HL-60/S4 (cell line): ENCODE results near the gene C22orf31.
"Not testable (repeated sequence)": the region's sequence is repeated elsewhere in the genome, so short reads cannot be mapped to it uniquely, and the experiment has no call there.

ENCODE experiments used
- in situ Hi-C: fragments of 300-500 bp; cut with MboI; formaldehyde crosslinking; loops from 2 replicates; pipeline ENCODE4 v1.14.3; 2022; ENCODE audit warnings: low sequenced_read_pairs

C22orf31 gene

GRCh38 chr22:29061773-29062172 is at the start of gene C22orf31:
Gene C22orf31 (minus strand): TSS chr22:29061831. CDS start chr22:29061792, 39 bp downstream.
- in situ Hi-C loops, result no loop called here

- in situ Hi-C loops, result no loop called here
Measured at GRCh38 chr22:29110946-29111345, 49.3 kb upstream of the C22orf31 start.

- in situ Hi-C loops, result no loop called here
Measured at GRCh38 chr22:29109822-29110221, 48.2 kb upstream of the C22orf31 start.

- in situ Hi-C loops, result no loop called here
Measured at GRCh38 chr22:29108137-29108536, 46.5 kb upstream of the C22orf31 start.

- in situ Hi-C loops, result no loop called here
Measured at GRCh38 chr22:29106839-29107238, 45.2 kb upstream of the C22orf31 start.

- in situ Hi-C loops, result no loop called here
Measured at GRCh38 chr22:29105468-29105867, 43.8 kb upstream of the C22orf31 start.

- in situ Hi-C loops, result no loop called here
Measured at GRCh38 chr22:29103121-29103520, 41.5 kb upstream of the C22orf31 start.

GRCh38 chr22:29102300-29102699 is 40.7 kb upstream of the C22orf31 start:
- in situ Hi-C loops, result no loop called here

- in situ Hi-C loops, result no loop called here
Measured at GRCh38 chr22:29098296-29098695, 36.7 kb upstream of the C22orf31 start.

GRCh38 chr22:29096736-29097669 is 35.4 kb upstream of the C22orf31 start:
- in situ Hi-C loops, result no loop called here

GRCh38 chr22:29095459-29095858 is 33.8 kb upstream of the C22orf31 start:
- in situ Hi-C loops, result no loop called here

GRCh38 chr22:29093501-29094300 is 32.1 kb upstream of the C22orf31 start:
- in situ Hi-C loops, result no loop called here

- in situ Hi-C loops, result no loop called here
Measured at GRCh38 chr22:29093030-29093429, 31.4 kb upstream of the C22orf31 start.

GRCh38 chr22:29092243-29092642 is 30.6 kb upstream of the C22orf31 start:
- in situ Hi-C loops, result no loop called here

GRCh38 chr22:29090039-29090438 is 28.4 kb upstream of the C22orf31 start:
- in situ Hi-C loops, result no loop called here

- in situ Hi-C loops, result no loop called here
Measured at GRCh38 chr22:29089507-29089906, 27.9 kb upstream of the C22orf31 start.

- in situ Hi-C loops, result no loop called here
Measured at GRCh38 chr22:29088809-29089208, 27.2 kb upstream of the C22orf31 start.

GRCh38 chr22:29087012-29087411 is 25.4 kb upstream of the C22orf31 start:
- in situ Hi-C loops, result no loop called here

GRCh38 chr22:29083933-29084591 is 22.4 kb upstream of the C22orf31 start:
- in situ Hi-C loops, result no loop called here

- in situ Hi-C loops, result not testable (repeated sequence)
Measured at GRCh38 chr22:29083576-29083932, 21.9 kb upstream of the C22orf31 start.

- in situ Hi-C loops, result no loop called here
Measured at GRCh38 chr22:29082826-29083545, 21.4 kb upstream of the C22orf31 start.
